GM12878 (cell line): Measurements from ENCODE around the gene MRPL36. TPM values are rescaled to one million over a fixed set of nuclear protein-coding genes. Genes with fewer than 3 reads are reported as not detected.

ENCODE experiments used
- CHD4 ChIP-seq: fragments of 200-600 bp; sonication (generic); IDR thresholded peaks from 2 replicates; pipeline ENCODE4 v1.6.1; 2016; ENCODE audit warnings: mild to moderate bottlenecking
- CUX1 ChIP-seq: IDR thresholded peaks from 2 replicates; pipeline ENCODE4 v1.6.1; 2012; ENCODE audit warnings: improper control_type of control experiment, low read depth, low read length; ENCODE audit not compliant: insufficient replicate concordance
- E2F8 ChIP-seq: fragments of 450-650 bp; IDR thresholded peaks from 2 replicates; pipeline ENCODE4 v1.6.1; 2018; ENCODE audit warnings: mild to moderate bottlenecking, low read depth, moderate library complexity; ENCODE audit not compliant: partially characterized antibody
- EED ChIP-seq: sonication (generic); IDR thresholded peaks from 2 replicates; pipeline ENCODE4 v1.6.1; 2016; ENCODE audit warnings: antibody characterized with exemption, low read depth
- FOXK2 ChIP-seq: fragments of 450-650 bp; IDR thresholded peaks from 2 replicates; pipeline ENCODE4 v1.6.1; 2017; ENCODE audit warnings: mild to moderate bottlenecking, moderate library complexity
- GABPA ChIP-seq: IDR thresholded peaks from 2 replicates; pipeline ENCODE4 v1.6.1; 2014; ENCODE audit warnings: antibody characterized with exemption, low read depth, mild to moderate bottlenecking, inconsistent platforms
- MEF2A ChIP-seq: IDR thresholded peaks from 2 replicates; pipeline ENCODE4 v1.6.1; 2011; ENCODE audit warnings: low read depth, mild to moderate bottlenecking, low read length, moderate library complexity; ENCODE audit not compliant: insufficient read depth
- MTA3 ChIP-seq: IDR thresholded peaks from 2 replicates; pipeline ENCODE4 v1.6.1; 2012; ENCODE audit warnings: low read length, inconsistent platforms, borderline replicate concordance
- PAX8 ChIP-seq: fragments of 450-650 bp; IDR thresholded peaks from 2 replicates; pipeline ENCODE4 v1.6.1; 2017; ENCODE audit warnings: mild to moderate bottlenecking, moderate library complexity
- RCOR1 ChIP-seq: conservative IDR thresholded peaks from 2 replicates; pipeline ENCODE4 v1.6.1; 2012; ENCODE audit warnings: low read depth, low read length, improper control_type of control experiment
- SMC3 ChIP-seq: IDR thresholded peaks from 2 replicates; pipeline ENCODE4 v1.6.1; 2011; ENCODE audit warnings: low read length, improper control_type of control experiment, borderline replicate concordance
- SUPT20H ChIP-seq: IDR thresholded peaks from 2 replicates; pipeline ENCODE4 v1.6.1; 2011; ENCODE audit warnings: low read depth, mild to moderate bottlenecking, low read length, moderate library complexity, borderline replicate concordance; ENCODE audit not compliant: control insufficient read depth
- TARDBP ChIP-seq: IDR thresholded peaks from 2 replicates; pipeline ENCODE4 v1.6.1; 2016; ENCODE audit warnings: borderline replicate concordance
- ZNF207 ChIP-seq: fragments of 450-650 bp; IDR thresholded peaks from 2 replicates; pipeline ENCODE4 v1.6.1; 2014; ENCODE audit warnings: antibody characterized with exemption, mild to moderate bottlenecking, borderline replicate concordance
- polyA plus RNA-seq, 11 experiments: library from polyadenylated mRNA; depleted of rRNA in 4 of 11; unstranded in 6 of 11; stranded (reverse) in 5 of 11; fragments of >200 nt; fragmentation: Nextera tagmentation in 4 of 11; fragmentation: Illumina TruSeq in 1 of 11; extraction: Ambion mirVana in 4 of 11; extraction: Trizol in 1 of 11; gene quantifications; 1 replicate in 1 of 11; 2 replicates in 10 of 11; pipeline versions ENCODE4 v1.2.1 to v1.2.3, GENCODE V29; 2011 to 2016; ENCODE audit warnings: inconsistent platforms in 2 of 11, missing spikeins in 2 of 11, low read depth in 1 of 11
- total RNA-seq, 4 experiments: library from RNA; depleted of rRNA in 3 of 4; stranded (reverse); fragments of >200 nt in 3 of 4; fragmentation: Illumina TruSeq in 1 of 4; extraction: Trizol in 1 of 4; gene quantifications; 2 replicates each; pipeline versions ENCODE4 v1.2.1 to v1.2.3, GENCODE V29; 2013 to 2021
- TF ChIP-seq, protein P1 (sequence below): fragments of 450-650 bp; IDR thresholded peaks from 2 replicates; pipeline ENCODE4 v1.6.1; 2017; ENCODE audit warnings: mild to moderate bottlenecking, moderate library complexity
- TF ChIP-seq, protein P2 (sequence below): IDR thresholded peaks from 2 replicates; pipeline ENCODE4 v1.6.1; 2011; ENCODE audit warnings: borderline replicate concordance, low read depth, mild to moderate bottlenecking, moderate library complexity, mixed read lengths, low read length; ENCODE audit not compliant: insufficient read depth; ENCODE audit errors: extremely low read length

Gene MRPL36
- total and polyA plus RNA-seq, 10 of the 15 experiments (the other 5 are each of a cell fraction or from before 2014, with no cell fraction given), result 89.2 to 559 (median 152) TPM

DNA sequence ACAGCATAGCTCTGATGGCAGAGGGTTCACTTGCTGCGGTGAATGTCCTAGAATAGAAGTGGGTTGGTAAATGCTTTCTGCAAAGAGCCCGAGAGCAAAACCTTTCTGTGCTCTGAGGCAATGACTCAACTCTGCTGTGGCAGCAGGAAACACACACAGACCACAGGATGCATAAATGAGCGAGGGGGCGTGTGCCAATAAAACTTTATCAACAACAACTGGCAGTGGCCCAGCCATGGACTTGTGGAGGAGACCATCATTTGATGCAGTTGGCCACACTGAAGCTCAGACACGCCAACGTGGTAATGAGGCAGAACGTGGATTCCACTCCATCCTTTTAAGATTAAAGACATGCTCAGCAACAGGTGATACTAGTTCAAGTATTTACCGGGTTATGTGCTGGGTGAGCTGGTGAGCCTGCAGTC, 6.8 kb downstream of the MRPL36 start (continued):
- TF ChIP-seq, protein P1, sequence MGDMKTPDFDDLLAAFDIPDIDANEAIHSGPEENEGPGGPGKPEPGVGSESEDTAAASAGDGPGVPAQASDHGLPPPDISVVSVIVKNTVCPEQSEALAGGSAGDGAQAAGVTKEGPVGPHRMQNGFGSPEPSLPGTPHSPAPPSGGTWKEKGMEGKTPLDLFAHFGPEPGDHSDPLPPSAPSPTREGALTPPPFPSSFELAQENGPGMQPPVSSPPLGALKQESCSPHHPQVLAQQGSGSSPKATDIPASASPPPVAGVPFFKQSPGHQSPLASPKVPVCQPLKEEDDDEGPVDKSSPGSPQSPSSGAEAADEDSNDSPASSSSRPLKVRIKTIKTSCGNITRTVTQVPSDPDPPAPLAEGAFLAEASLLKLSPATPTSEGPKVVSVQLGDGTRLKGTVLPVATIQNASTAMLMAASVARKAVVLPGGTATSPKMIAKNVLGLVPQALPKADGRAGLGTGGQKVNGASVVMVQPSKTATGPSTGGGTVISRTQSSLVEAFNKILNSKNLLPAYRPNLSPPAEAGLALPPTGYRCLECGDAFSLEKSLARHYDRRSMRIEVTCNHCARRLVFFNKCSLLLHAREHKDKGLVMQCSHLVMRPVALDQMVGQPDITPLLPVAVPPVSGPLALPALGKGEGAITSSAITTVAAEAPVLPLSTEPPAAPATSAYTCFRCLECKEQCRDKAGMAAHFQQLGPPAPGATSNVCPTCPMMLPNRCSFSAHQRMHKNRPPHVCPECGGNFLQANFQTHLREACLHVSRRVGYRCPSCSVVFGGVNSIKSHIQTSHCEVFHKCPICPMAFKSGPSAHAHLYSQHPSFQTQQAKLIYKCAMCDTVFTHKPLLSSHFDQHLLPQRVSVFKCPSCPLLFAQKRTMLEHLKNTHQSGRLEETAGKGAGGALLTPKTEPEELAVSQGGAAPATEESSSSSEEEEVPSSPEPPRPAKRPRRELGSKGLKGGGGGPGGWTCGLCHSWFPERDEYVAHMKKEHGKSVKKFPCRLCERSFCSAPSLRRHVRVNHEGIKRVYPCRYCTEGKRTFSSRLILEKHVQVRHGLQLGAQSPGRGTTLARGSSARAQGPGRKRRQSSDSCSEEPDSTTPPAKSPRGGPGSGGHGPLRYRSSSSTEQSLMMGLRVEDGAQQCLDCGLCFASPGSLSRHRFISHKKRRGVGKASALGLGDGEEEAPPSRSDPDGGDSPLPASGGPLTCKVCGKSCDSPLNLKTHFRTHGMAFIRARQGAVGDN, result peak; percentile 96
- TF ChIP-seq EED, result peak; percentile 91
- peak; percentile 96 for TF ChIP-seq RCOR1
- TF ChIP-seq CUX1, result peak; percentile 71
- TF ChIP-seq CHD4, result no peak
- TF ChIP-seq E2F8, result no peak
- TF ChIP-seq GABPA, result peak; percentile 61; the same call in 1 of the 2 replicates
- TF ChIP-seq, protein P2, sequence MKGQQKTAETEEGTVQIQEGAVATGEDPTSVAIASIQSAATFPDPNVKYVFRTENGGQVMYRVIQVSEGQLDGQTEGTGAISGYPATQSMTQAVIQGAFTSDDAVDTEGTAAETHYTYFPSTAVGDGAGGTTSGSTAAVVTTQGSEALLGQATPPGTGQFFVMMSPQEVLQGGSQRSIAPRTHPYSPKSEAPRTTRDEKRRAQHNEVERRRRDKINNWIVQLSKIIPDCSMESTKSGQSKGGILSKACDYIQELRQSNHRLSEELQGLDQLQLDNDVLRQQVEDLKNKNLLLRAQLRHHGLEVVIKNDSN, result no peak
- TF ChIP-seq FOXK2, result no peak; the same call in none of the 2 replicates
- peak; percentile 87; the same call in 1 of the 2 replicates for TF ChIP-seq ZNF207
- peak; percentile 31; the same call in 1 of the 2 replicates for TF ChIP-seq SMC3
- TF ChIP-seq MEF2A, result peak; percentile 99
- TF ChIP-seq PAX8, result peak; percentile 96
- TF ChIP-seq MTA3, result peak; percentile 85; the same call in 1 of the 2 replicates
- no peak for TF ChIP-seq SUPT20H
- peak; percentile 99 for TF ChIP-seq TARDBP
